Neuronal stem cell (in vitro differentiated cells): Measurements from ENCODE around the gene FAM20C.
A peak's percentile ranks its signal among the peaks of the same experiment; 100 is the strongest.

Source experiments
- DNase-seq: peaks from one replicate; pipeline ENCODE4 v3.0.0-alpha.2; 2013; ENCODE audit warnings: low spot score
- H2AFZ ChIP-seq: one replicate; pipeline ENCODE4 v1.6.1; 2013; ENCODE audit warnings: mild to moderate bottlenecking, low read length, inconsistent platforms
- H2AK5ac ChIP-seq: 2 replicates; pipeline ENCODE4 v1.6.1; 2013; ENCODE audit warnings: low read depth, mild to moderate bottlenecking, inconsistent platforms, low read length, moderate library complexity, mixed read lengths
- H2BK120ac ChIP-seq: 2 replicates; pipeline ENCODE4 v1.6.1; 2013; ENCODE audit warnings: low read depth, mild to moderate bottlenecking, inconsistent platforms, low read length, moderate library complexity, mixed read lengths
- H2BK12ac ChIP-seq: one replicate; pipeline ENCODE4 v1.6.1; 2013; ENCODE audit warnings: low read length, inconsistent platforms
- H2BK15ac ChIP-seq: 2 replicates; pipeline ENCODE4 v1.6.1; 2013; ENCODE audit warnings: mild to moderate bottlenecking, low read length, inconsistent platforms, mixed read lengths
- H2BK5ac ChIP-seq: one replicate; pipeline ENCODE4 v1.6.1; 2013; ENCODE audit warnings: inconsistent platforms, mild to moderate bottlenecking, low read length, moderate library complexity
- H3K14ac ChIP-seq: one replicate; pipeline ENCODE4 v1.6.1; 2013; ENCODE audit warnings: low read length, inconsistent platforms
- H3K18ac ChIP-seq: 2 replicates; pipeline ENCODE4 v1.6.1; 2013; ENCODE audit warnings: low read length, inconsistent platforms
- H3K23ac ChIP-seq: 2 replicates; pipeline ENCODE4 v1.6.1; 2013; ENCODE audit warnings: low read depth, mild to moderate bottlenecking, mixed read lengths, low read length, inconsistent platforms; ENCODE audit not compliant: poor library complexity
- H3K27ac ChIP-seq: replicated peaks from 3 replicates; pipeline ENCODE4 v1.5.1; 2013; ENCODE audit warnings: low read length, inconsistent platforms
- H3K27me3 ChIP-seq, 3 experiments: 2 replicates each; pipeline ENCODE4 v1.6.1; 2013; ENCODE audit warnings: low read length in 3 of 3, mild to moderate bottlenecking in 2 of 3, inconsistent platforms in 1 of 3, low read depth in 1 of 3, mixed read lengths in 1 of 3, moderate library complexity in 1 of 3; ENCODE audit not compliant: control insufficient read depth in 3 of 3, insufficient read depth in 3 of 3
- H3K36me3 ChIP-seq, 2 donors: replicated peaks in 1 of 2; 2 replicates each; pipeline ENCODE4 v1.6.1; 2013; ENCODE audit warnings: low read length in 2 of 2; ENCODE audit not compliant: control insufficient read depth in 2 of 2, insufficient read depth in 2 of 2
- H3K4ac ChIP-seq: 2 replicates; pipeline ENCODE4 v1.6.1; 2013; ENCODE audit warnings: inconsistent platforms, mild to moderate bottlenecking, low read length, moderate library complexity
- H3K4me1 ChIP-seq, 2 donors: 1 replicate in 1 of 2; 2 replicates in 1 of 2; pipeline ENCODE4 v1.6.1; 2013; ENCODE audit warnings: low read length in 2 of 2, low read depth in 1 of 2; ENCODE audit not compliant: control insufficient read depth in 2 of 2, insufficient read depth in 1 of 2
- H3K4me2 ChIP-seq: one replicate; pipeline ENCODE4 v1.6.1; 2013; ENCODE audit warnings: mild to moderate bottlenecking, low read length, inconsistent platforms; ENCODE audit not compliant: insufficient read depth, poor library complexity, severe bottlenecking
- H3K4me3 ChIP-seq, 2 donors: 2 replicates each; pipeline ENCODE4 v1.5.1; 2013; ENCODE audit warnings: low read length in 2 of 2, mild to moderate bottlenecking in 2 of 2, inconsistent platforms in 1 of 2, moderate library complexity in 1 of 2
- H3K79me1 ChIP-seq: one replicate; pipeline ENCODE4 v1.6.1; 2013; ENCODE audit warnings: low read depth, mild to moderate bottlenecking, inconsistent platforms, low read length, moderate library complexity
- H3K9ac ChIP-seq: one replicate; pipeline ENCODE4 v1.6.1; 2013; ENCODE audit warnings: mild to moderate bottlenecking, low read depth, low read length, inconsistent platforms; ENCODE audit not compliant: poor library complexity
- H3K9me3 ChIP-seq, 2 donors: replicated peaks in 1 of 2; 2 replicates each; pipeline versions ENCODE3 to v1.6.1; 2013; ENCODE audit warnings: low read length in 2 of 2, mild to moderate bottlenecking in 2 of 2, inconsistent platforms in 1 of 2, low read depth in 1 of 2, mixed read lengths in 1 of 2, moderate library complexity in 1 of 2; ENCODE audit not compliant: control insufficient read depth in 2 of 2, insufficient read depth in 1 of 2
- H4K8ac ChIP-seq: one replicate; pipeline ENCODE4 v1.6.1; 2013; ENCODE audit warnings: low read depth, mild to moderate bottlenecking, inconsistent platforms, low read length, moderate library complexity
- H4K91ac ChIP-seq: one replicate; pipeline ENCODE4 v1.6.1; 2013; ENCODE audit warnings: low read length, low read depth, mild to moderate bottlenecking, inconsistent platforms; ENCODE audit not compliant: poor library complexity
- WGBS, 2 donors: extraction: QIAGEN DNeasy Blood & Tissue Kit; methylation state at CpG; one replicate each; pipeline ENCODE4 v1.1.7; 2013; ENCODE audit warnings: missing lambda C conversion rate in 2 of 2, mixed read lengths in 1 of 2; ENCODE audit not compliant: insufficient read length in 2 of 2, insufficient replicate concordance in 1 of 2; ENCODE audit errors: extremely low coverage in 2 of 2; 5-methylcytosine and 5-hydroxymethylcytosine counted together

The FAM20C gene

DNA sequence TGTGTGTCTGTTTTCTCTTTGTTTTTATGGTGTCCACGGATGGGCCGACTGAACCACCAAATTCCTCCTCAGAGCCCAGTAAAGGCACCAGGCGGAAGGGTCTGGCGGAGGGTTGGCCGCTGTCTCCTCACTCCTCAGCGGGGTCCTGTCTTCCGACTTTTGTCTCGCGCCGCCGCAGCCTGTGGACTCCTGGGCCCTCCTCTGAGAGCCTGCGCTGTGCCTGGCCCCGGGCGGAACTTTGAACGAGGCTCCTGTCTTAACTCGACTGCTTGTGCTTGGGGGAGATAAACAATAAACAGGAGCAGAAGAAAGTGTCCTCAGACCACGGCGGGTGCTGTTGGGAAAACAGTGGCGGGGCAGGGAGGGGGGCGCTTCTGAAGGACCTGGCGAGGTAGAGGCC is 2.2 kb upstream of the FAM20C start:
- no peak overlapping the region for H3K27ac ChIP-seq

DNA sequence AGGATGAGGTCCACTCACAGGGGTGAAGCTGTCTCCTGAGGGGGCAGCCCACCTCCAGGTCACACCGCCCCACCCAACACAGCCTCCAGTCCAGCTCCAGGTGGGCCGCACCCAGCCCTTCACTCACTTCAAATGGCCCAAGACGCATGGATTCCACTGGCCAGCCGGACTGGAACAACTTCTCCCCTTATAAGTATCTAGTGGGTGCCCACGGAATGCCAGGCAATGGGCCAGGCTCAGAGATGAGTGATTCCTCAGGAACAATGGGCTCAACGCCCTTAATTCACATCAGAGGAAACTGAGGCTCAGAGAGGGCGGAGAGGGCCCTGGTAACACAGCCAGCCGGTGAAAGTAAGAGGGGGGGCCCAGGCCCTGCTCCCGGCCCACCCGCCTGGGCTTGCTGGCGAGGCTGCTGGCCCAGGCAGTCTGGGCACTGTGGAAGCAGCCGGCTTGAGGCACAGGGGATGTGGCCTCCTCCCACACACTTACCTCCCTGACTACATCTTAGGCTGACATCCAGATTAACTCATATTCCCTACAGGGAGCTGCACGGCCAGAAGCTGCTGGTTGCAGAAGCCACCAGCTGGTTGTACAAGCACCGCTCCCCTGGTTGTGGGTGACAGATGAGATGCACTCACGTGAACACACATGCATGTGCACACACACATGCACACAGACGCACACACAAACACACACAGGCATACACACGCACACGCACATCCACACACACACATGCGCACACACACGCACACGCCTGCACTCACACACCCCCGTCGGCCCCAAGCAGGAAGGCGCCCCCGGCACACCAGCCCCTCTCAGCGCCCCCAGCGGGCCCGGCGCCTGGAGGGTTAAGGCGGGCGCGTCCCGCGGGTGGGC is 1.0 kb upstream of the FAM20C start:
- H4K8ac ChIP-seq, result no peak overlapping the region
- H2AFZ ChIP-seq, result no peak overlapping the region
- H3K4me1 ChIP-seq, result peaks cover 15 to 20% of the 10 kb centered on the region in 2 donors
- H2BK120ac ChIP-seq, result no peak overlapping the region
- no peak for DNase-seq
- H3K18ac ChIP-seq, result peak overlapping the region; percentile 87
- H3K23ac ChIP-seq, result peak overlapping the region; percentile 83
- H4K91ac ChIP-seq, result no peak overlapping the region
- H2BK15ac ChIP-seq, result peak overlapping the region; percentile 3
- H3K4me3 ChIP-seq, result peak overlapping the region; percentile 53 to 59
- H3K4ac ChIP-seq, result peak overlapping the region; percentile 91
- H3K9ac ChIP-seq, result peak overlapping the region; percentile 86
- H2BK5ac ChIP-seq, result no peak overlapping the region
- H3K27ac ChIP-seq, result no peak overlapping the region
- H3K27me3 ChIP-seq, result peaks cover 5 to 45% (median 37%) of the 10 kb centered on the region in 3 experiments
- peaks cover 2% of the 10 kb centered on the region for H3K79me1 ChIP-seq
- H3K4me2 ChIP-seq, result peak overlapping the region; percentile 97
- H2AK5ac ChIP-seq, result peak overlapping the region; percentile 60
- peak overlapping the region; percentile 96 for H3K14ac ChIP-seq
- peaks cover 5 to 6% of the 10 kb centered on the region in 2 donors for H3K36me3 ChIP-seq
- WGBS, 2 donors, result no CpG with 5 or more reads among the region's 34 CpGs
- H3K9me3 ChIP-seq, result no peaks in the 10 kb centered on the region
- peak overlapping the region; percentile 75 for H2BK12ac ChIP-seq

More for the DNA sequence above, 2.2 kb upstream of the FAM20C start:
- H3K4me1 ChIP-seq, result peaks cover 15 to 20% of the 10 kb centered on the region in 2 donors
- DNase-seq, result no peak
- no peak overlapping the region for H3K23ac ChIP-seq
- H3K79me1 ChIP-seq, result peaks cover 2% of the 10 kb centered on the region
- H4K8ac ChIP-seq, result no peak overlapping the region
- H3K36me3 ChIP-seq, result no peaks in the 10 kb centered on the region
- no peaks in the 10 kb centered on the region for H3K9me3 ChIP-seq
- H3K18ac ChIP-seq, result no peak overlapping the region
- no peak overlapping the region for H2BK120ac ChIP-seq
- H3K27me3 ChIP-seq, result peaks cover 5 to 50% (median 32%) of the 10 kb centered on the region in 3 experiments
- no peak overlapping the region for H3K9ac ChIP-seq
- no peak overlapping the region for H2AK5ac ChIP-seq
- no peak overlapping the region for H2AFZ ChIP-seq
- no CpG with 5 or more reads among the region's 21 CpGs for WGBS, 2 donors
- H3K14ac ChIP-seq, result no peak overlapping the region
- H3K4me2 ChIP-seq, result no peak overlapping the region
- H4K91ac ChIP-seq, result no peak overlapping the region
- H2BK5ac ChIP-seq, result no peak overlapping the region
- H3K4ac ChIP-seq, result no peak overlapping the region
- no peak overlapping the region for H2BK15ac ChIP-seq
- H3K4me3 ChIP-seq, result no peak overlapping the region
- H2BK12ac ChIP-seq, result no peak overlapping the region

DNA sequence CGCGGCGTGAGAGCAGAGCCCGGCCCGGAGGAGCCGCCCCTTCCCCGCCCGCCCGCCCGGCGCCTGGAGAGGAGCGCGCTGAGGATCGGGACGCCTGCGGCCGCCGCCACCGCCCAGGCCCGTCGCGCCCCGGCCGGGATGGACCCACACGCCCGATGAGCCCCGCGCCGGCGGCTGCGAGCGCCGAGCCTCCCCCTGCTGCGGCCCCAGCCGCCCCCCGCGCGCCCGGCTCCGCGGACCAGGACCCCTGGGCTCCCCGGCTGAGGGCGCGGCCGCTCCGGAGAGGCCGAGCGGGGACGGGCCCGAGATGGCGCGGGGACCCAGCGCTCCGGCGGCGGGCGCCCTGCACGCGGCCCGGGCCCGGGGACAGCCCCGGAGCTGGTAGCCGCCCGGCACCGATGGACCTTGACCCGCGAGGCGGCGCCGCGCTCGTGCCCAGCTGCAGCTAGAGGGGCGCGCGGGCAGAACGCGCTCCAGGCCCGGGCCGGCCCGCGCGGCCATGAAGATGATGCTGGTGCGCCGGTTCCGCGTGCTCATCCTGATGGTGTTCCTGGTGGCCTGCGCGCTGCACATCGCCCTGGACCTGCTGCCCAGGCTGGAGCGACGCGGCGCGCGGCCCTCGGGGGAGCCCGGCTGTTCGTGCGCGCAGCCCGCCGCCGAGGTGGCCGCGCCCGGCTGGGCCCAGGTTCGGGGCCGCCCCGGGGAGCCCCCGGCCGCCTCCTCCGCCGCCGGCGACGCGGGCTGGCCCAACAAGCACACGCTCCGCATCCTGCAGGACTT is 520 bp downstream of the FAM20C start:
- Histone ChIP-seq H3K36me3 (peaks cover 6 to 15% of the 10 kb centered on the region in 2 donors), H2BK12ac (peak overlapping the region; percentile 89), H3K4me3 (peak overlapping the region; percentile 59 to 90), H3K4ac (peak overlapping the region; percentile 43), H3K79me1 (peaks cover 2% of the 10 kb centered on the region), H3K4me2 (peak overlapping the region; percentile 97), H3K27ac (no peak overlapping the region), H3K14ac (peak overlapping the region; percentile 87), H2BK120ac (peak overlapping the region; percentile 14), H4K8ac (peak overlapping the region; percentile 10), H3K9ac (peak overlapping the region; percentile 94), H3K27me3 (peaks cover 5 to 37% (median 33%) of the 10 kb centered on the region in 3 experiments), H3K9me3 (no peaks in the 10 kb centered on the region), H2BK5ac (peak overlapping the region; percentile 71), H3K4me1 (peaks cover 15 to 20% of the 10 kb centered on the region in 2 donors), H3K23ac (no peak overlapping the region), H2AK5ac (peak overlapping the region; percentile 53), H3K18ac (peak overlapping the region; percentile 96), H2AFZ (peak overlapping the region; percentile 88), H4K91ac (no peak overlapping the region), H2BK15ac (no peak overlapping the region)
- no CpG with 5 or more reads among the region's 119 CpGs for WGBS, 2 donors
- DNase-seq, result no peak
